IPS-15b (cell line): ENCODE data around the gene IQGAP2.

Experiments used
- H3K27me3 ChIP-seq: one replicate; pipeline ENCODE4 v1.6.1; 2013; ENCODE audit warnings: low read length; ENCODE audit not compliant: control insufficient read depth, insufficient read depth
- H3K36me3 ChIP-seq: one replicate; pipeline ENCODE4 v1.6.1; 2013; ENCODE audit warnings: low read length; ENCODE audit not compliant: control insufficient read depth, insufficient read depth
- H3K4me1 ChIP-seq: one replicate; pipeline ENCODE4 v1.6.1; 2013; ENCODE audit warnings: mild to moderate bottlenecking, low read length; ENCODE audit not compliant: control insufficient read depth, insufficient read depth
- H3K4me3 ChIP-seq: one replicate; pipeline ENCODE4 v1.5.1; 2013; ENCODE audit warnings: low read depth, low read length
- H3K9ac ChIP-seq: one replicate; pipeline ENCODE4 v1.6.1; 2013; ENCODE audit warnings: low read depth, mild to moderate bottlenecking, low read length
- H3K9me3 ChIP-seq: one replicate; pipeline ENCODE4 v1.6.1; 2013; ENCODE audit warnings: mild to moderate bottlenecking, low read length; ENCODE audit not compliant: control insufficient read depth, insufficient read depth

IQGAP2 gene

DNA sequence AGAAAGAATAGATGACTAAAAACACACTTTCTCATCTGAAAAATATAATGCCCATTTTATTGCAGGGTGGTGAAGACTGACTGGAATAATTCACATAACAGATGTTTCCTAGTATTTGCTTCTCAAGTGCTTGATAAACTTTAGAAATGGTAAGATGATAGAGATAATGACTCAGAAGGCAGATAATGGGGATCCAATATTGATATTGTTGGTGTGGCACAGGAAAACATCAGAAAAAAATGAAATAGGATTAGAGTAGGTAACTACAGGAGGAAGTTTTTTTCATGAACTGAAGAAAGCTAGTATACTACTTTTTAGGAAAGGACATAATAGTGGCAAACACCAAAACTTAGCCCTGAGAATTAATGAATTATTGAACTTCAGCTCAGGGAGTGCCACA, 240.3 kb downstream of the IQGAP2 start:
- Histone ChIP-seq H3K4me1 (peaks cover 7% of the 10 kb centered on the region), H3K27me3 (no peaks in the 10 kb centered on the region), H3K36me3 (no peaks in the 10 kb centered on the region), H3K9ac (no peak overlapping the region), H3K4me3 (no peak overlapping the region), H3K9me3 (no peaks in the 10 kb centered on the region)

DNA sequence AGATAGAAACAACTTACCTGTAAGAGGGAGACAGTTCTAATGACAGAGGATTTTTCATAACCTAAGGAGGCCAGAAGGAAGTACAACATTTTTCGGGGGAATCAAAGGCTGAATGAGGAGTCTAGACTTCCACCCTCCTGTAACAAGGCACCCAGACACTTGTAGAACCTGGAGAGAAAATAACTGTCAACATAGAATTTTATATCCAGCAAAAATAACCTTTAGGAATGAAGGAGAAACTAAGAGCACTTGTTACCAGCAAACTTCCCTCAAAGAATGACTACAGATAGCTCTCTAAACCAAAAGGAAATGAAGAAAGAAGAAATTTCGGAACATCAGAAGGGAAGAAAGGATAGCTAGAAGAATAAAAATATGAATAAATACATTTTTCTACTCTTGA, 246.1 kb downstream of the IQGAP2 start:
- Histone ChIP-seq H3K9ac (no peak overlapping the region), H3K36me3 (no peaks in the 10 kb centered on the region), H3K27me3 (no peaks in the 10 kb centered on the region), H3K9me3 (peaks cover 4% of the 10 kb centered on the region), H3K4me1 (no peaks in the 10 kb centered on the region), H3K4me3 (no peak overlapping the region)

DNA sequence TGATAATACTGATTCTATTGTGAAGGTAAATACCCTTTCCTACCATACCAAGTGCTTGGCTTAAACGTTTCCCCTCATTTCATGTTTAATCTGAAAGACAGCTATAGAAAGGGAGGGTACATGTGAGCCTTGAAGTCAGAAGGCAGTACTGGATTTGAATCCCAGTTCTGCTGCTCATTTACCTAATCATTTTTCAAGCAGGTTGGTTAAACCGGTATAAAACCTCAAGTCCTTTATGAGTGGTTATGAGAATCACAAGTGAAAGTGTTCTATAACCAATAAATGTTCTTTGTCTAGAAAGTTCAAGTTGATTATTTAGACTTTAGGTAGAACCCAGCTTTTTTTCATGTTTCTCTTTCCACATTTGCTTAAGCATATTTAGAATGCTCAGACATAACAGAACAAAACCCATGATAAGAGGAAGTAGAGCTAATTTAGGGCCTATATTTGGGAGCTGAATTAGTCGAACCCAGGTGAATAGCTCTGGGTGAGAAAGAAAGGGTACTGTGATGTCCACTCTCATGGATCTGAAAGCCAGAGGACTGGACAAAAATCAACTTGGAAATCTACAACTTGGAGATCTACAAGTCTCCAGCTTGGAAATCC, 249.8 kb downstream of the IQGAP2 start:
- Histone ChIP-seq H3K9me3 (peaks cover 4% of the 10 kb centered on the region), H3K36me3 (no peaks in the 10 kb centered on the region), H3K9ac (no peak overlapping the region)

DNA sequence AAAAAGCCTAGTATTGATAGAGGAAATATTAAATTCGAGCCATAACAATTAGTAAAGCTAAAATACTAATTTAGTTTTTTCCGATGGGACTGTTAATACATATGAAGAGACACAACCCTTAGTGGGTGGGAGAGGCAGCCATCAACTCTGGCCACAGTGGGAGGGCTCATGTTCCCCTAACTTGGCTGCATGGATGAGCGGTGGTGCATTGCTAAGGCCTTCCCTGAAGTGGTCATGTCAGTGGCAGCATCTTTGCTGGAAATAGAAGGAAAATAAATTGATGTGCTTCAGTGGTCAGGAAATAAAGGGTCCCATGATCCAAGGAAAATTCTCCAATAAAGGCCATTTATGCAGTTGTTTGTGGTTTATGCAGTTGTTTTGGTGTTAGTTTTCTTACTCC, 254.0 kb downstream of the IQGAP2 start:
- Histone ChIP-seq H3K9ac (no peak overlapping the region), H3K9me3 (no peaks in the 10 kb centered on the region), H3K4me1 (no peaks in the 10 kb centered on the region), H3K27me3 (no peaks in the 10 kb centered on the region), H3K4me3 (no peak overlapping the region), H3K36me3 (no peaks in the 10 kb centered on the region)

More for the DNA sequence above, 249.8 kb downstream of the IQGAP2 start:
- Histone ChIP-seq H3K4me1 (no peaks in the 10 kb centered on the region), H3K4me3 (no peak overlapping the region), H3K27me3 (no peaks in the 10 kb centered on the region)

DNA sequence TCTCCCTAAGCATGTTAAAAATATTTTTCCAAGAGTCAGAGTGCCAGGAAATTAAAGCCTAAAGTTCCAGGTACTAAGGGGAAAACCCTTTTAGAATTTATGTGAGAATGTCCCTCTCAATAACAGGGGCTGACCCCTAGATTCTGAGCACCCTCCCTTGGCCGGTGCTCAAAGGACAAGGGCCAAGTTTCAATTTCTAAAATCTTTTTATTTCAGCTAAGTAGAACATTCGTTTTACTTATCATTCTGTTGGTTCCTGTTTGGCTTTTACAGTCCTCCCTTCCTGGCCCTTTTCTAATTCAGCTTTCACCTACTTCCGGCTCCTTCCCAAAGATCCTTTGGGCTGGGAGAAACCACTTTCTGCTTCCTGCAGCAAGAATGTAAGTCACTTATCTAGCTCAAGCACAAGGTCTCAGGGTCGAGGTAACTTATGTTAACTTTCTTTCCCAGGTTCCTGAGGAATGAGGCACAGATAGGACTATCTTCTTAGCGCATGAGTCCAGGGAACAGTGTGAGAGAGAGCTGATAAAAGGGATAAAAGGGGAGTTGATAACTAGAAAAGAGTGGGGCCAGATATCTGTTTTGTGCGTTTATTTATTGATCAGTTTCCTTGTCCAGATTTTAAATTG, 254.7 kb downstream of the IQGAP2 start:
- no peak overlapping the region for H3K9ac ChIP-seq
- no peaks in the 10 kb centered on the region for H3K36me3 ChIP-seq

DNA sequence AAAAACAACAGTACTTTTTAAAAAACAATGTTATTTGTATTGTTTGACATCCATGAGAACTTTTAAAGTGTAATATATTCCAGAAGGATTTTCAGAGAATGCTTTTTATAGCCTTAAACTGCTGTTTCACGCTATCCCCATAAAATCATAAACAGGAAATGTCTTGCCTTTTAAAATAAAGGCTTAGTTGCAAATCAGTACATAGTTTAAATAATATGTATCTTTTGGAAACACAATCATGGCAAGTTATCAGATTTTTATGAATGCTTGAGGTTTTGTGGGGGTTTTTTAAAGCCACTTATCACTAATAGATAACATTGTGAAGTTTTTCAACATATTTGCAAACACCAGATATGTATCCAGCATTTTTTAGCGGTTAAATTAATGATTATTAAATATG, 257.3 kb downstream of the IQGAP2 start:
- Histone ChIP-seq H3K4me3 (no peak overlapping the region), H3K27me3 (no peaks in the 10 kb centered on the region), H3K4me1 (no peaks in the 10 kb centered on the region), H3K9ac (no peak overlapping the region), H3K36me3 (no peaks in the 10 kb centered on the region), H3K9me3 (no peaks in the 10 kb centered on the region)

More for the DNA sequence above, 254.7 kb downstream of the IQGAP2 start:
- H3K9me3 ChIP-seq, result no peaks in the 10 kb centered on the region
- no peaks in the 10 kb centered on the region for H3K27me3 ChIP-seq
- no peak overlapping the region for H3K4me3 ChIP-seq
- H3K4me1 ChIP-seq, result no peaks in the 10 kb centered on the region

DNA sequence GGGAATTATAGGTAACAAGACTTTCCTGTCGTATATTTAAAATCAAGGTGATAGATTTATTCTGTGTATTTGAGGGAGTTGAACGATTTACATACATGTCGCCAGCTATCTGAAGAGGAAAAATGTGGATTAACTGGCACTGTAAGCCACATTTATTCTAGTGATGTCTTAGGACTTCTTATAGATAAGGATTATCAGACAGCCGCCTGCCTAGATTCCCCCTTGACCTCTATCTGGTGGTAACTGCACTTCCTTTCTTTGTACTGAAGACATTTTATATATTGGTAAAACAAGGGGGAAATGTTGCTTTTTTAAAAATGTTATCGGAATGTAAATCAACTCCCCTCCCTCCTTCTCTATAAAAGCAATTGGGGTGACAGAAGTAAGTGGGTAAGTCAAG, 259.4 kb downstream of the IQGAP2 start:
- no peaks in the 10 kb centered on the region for H3K36me3 ChIP-seq
- no peak overlapping the region for H3K4me3 ChIP-seq
- H3K9ac ChIP-seq, result no peak overlapping the region
- no peaks in the 10 kb centered on the region for H3K27me3 ChIP-seq
- no peaks in the 10 kb centered on the region for H3K9me3 ChIP-seq
- no peaks in the 10 kb centered on the region for H3K4me1 ChIP-seq

DNA sequence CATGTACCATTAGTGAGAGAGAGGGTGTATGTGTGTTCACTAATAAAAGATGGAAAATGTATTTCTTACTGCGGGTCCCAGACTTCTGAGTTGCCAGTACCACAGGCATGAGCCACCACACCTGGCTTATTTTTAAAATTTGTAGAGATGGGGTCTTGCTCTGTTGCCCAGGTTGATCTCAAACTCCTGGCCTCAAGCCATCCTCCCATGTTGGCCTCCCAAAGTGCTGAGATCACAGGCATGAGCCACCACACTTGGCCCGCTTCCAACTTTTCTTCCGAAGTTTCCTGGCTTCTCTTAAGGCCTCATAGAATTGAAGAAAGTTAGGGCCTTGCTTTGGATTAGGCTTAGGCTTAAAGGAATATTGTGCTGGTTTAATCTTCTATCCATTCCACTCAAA, 260.5 kb downstream of the IQGAP2 start:
- no peak overlapping the region for H3K9ac ChIP-seq
- H3K36me3 ChIP-seq, result no peaks in the 10 kb centered on the region
- H3K9me3 ChIP-seq, result no peaks in the 10 kb centered on the region
- no peaks in the 10 kb centered on the region for H3K27me3 ChIP-seq
- no peak overlapping the region for H3K4me3 ChIP-seq
- no peaks in the 10 kb centered on the region for H3K4me1 ChIP-seq

DNA sequence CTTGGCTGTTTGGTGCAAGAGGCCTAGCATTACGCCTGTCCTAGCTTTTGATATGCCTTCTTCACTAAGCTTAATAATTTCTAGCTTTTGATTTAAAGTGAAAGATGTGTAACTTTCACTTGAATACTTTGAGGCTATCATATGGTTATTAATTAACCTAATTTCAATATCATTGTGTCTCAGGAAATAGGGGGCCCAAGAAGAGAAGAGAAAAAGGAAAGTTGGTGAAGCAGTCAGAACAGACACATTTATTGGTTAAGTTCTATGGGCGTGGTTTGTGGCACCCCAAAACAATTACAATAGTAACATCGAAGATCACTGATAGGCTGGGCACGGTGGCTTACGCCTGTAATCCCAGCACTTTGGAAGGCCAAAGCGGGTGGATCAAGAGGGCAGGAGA, 261.0 kb downstream of the IQGAP2 start:
- no peak overlapping the region for H3K4me3 ChIP-seq

DNA sequence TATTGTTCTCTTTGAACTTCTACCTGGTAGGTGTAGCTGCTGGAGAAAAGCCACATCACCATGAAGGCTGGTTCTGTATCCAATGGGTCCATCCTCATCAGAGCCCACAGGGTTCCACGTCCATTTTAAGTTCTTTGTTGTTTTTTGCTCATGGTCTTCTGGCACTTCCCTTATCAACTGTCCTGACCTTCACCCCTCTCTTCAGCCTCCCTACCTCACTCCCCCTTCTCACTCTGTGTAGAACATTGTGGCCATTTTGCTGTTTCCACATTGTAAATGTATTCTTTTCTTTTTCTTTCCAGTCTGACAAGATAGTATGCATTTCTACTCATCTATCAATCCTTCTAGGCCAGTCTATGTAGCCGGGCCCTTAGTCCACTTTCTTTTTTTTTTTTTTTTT, 264.4 kb downstream of the IQGAP2 start:
- Histone ChIP-seq H3K9ac (no peak overlapping the region), H3K9me3 (no peaks in the 10 kb centered on the region), H3K36me3 (no peaks in the 10 kb centered on the region), H3K4me3 (no peak overlapping the region), H3K27me3 (no peaks in the 10 kb centered on the region), H3K4me1 (no peaks in the 10 kb centered on the region)

More for the DNA sequence above, 261.0 kb downstream of the IQGAP2 start:
- Histone ChIP-seq H3K4me1 (no peaks in the 10 kb centered on the region), H3K9ac (no peak overlapping the region), H3K9me3 (no peaks in the 10 kb centered on the region), H3K36me3 (no peaks in the 10 kb centered on the region), H3K27me3 (no peaks in the 10 kb centered on the region)

DNA sequence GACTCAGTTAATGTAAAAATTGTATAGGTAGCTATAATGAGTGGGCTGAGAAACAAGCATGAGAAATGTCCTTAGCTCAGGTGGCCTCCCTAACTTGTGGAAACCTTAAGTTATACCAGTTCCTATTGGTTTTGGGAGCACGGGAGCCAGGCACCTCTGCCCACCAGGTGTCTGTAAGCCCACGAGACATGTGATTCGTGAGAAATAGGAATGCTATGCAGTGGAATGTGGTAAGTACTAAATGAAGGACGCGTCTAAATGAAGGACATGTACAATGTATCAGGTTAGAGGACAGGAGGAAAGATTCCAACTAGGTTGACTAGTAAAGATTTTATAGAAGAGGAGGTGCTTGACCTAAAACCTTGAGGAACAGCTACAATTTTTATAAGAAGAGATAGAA, 266.2 kb downstream of the IQGAP2 start:
- H3K27me3 ChIP-seq, result no peaks in the 10 kb centered on the region
- no peak overlapping the region for H3K9ac ChIP-seq
- no peak overlapping the region for H3K4me3 ChIP-seq
- no peaks in the 10 kb centered on the region for H3K4me1 ChIP-seq
- H3K36me3 ChIP-seq, result no peaks in the 10 kb centered on the region
- no peaks in the 10 kb centered on the region for H3K9me3 ChIP-seq

DNA sequence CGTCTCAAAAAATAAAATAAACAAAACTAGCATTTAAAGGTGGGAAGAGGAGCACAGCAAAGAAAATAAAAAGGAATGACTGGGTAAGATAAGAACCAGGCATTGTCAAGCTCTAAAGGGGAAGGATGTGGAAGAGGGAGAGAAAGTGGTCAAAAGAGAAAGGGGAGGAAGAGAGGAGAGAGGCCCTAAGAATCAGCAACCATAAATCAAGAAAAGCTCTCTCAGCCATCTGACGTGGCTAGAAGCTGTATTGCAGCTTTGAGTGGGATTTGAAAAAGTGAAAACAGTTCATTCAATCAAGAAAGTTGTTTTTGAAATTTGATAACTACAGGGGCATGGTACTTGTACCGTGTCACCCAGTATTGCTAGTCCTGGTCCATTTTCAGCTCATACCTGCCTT, 267.4 kb downstream of the IQGAP2 start:
- H3K36me3 ChIP-seq, result no peaks in the 10 kb centered on the region
- H3K4me3 ChIP-seq, result no peak overlapping the region
- no peaks in the 10 kb centered on the region for H3K9me3 ChIP-seq
- H3K4me1 ChIP-seq, result no peaks in the 10 kb centered on the region
- no peak overlapping the region for H3K9ac ChIP-seq
- no peaks in the 10 kb centered on the region for H3K27me3 ChIP-seq
